DOHH2 (cell line): ENCODE data around the gene TIPARP.
"Not testable (repeated sequence)": the region's sequence is repeated elsewhere in the genome, so short reads cannot be mapped to it uniquely, and the experiment has no call there.

ENCODE experiments used
- H3F3A ChIP-seq: fragments of 200-600 bp; sonication (generic), shearing (Covaris generic); 2 replicates; pipeline ENCODE4 v1.6.0; 2016; ENCODE audit warnings: antibody characterized with exemption, mild to moderate bottlenecking; ENCODE audit not compliant: control insufficient read depth, insufficient read depth
- H3K27ac ChIP-seq: fragments of 200-600 bp; sonication (generic); 2 replicates; pipeline ENCODE4 v1.5.1; 2014; ENCODE audit warnings: low read depth, mild to moderate bottlenecking, low read length, moderate library complexity
- H3K27me3 ChIP-seq: fragments of 200-600 bp; sonication (generic); 2 replicates; pipeline ENCODE4 v1.6.1; 2014; ENCODE audit warnings: mild to moderate bottlenecking, low read length, mixed read lengths; ENCODE audit not compliant: control insufficient read depth
- H3K36me3 ChIP-seq: fragments of 200-600 bp; sonication (generic); 2 replicates; pipeline ENCODE4 v1.6.1; 2014; ENCODE audit warnings: mild to moderate bottlenecking, low read length, moderate library complexity, mixed read lengths; ENCODE audit not compliant: control insufficient read depth
- H3K4me1 ChIP-seq: fragments of 200-600 bp; sonication (generic); 2 replicates; pipeline ENCODE4 v1.6.1; 2014; ENCODE audit warnings: mild to moderate bottlenecking, low read length, mixed read lengths; ENCODE audit not compliant: control insufficient read depth
- H3K4me2 ChIP-seq: fragments of 200-600 bp; sonication (generic); 2 replicates; pipeline ENCODE4 v1.6.0; 2014; ENCODE audit warnings: mild to moderate bottlenecking, low read length, moderate library complexity
- H3K4me3 ChIP-seq: fragments of 200-600 bp; sonication (generic); 2 replicates; pipeline ENCODE4 v1.5.1; 2014; ENCODE audit warnings: mild to moderate bottlenecking, low read length, mixed read lengths
- H3K79me2 ChIP-seq: fragments of 200-600 bp; sonication (generic); 2 replicates; pipeline ENCODE4 v1.6.1; 2014; ENCODE audit warnings: mild to moderate bottlenecking, low read length, mixed read lengths; ENCODE audit not compliant: control insufficient read depth
- H3K9me2 ChIP-seq: fragments of 200-600 bp; sonication (generic); replicated peaks from 2 replicates; pipeline ENCODE4 v1.6.1; 2014; ENCODE audit warnings: mild to moderate bottlenecking, low read length, mixed read lengths; ENCODE audit not compliant: control insufficient read depth
- H3K9me3 ChIP-seq: fragments of 200-600 bp; sonication (generic); 2 replicates; pipeline ENCODE4 v1.6.1; 2014; ENCODE audit warnings: antibody characterized with exemption, low read length, mixed read lengths; ENCODE audit not compliant: control insufficient read depth, insufficient read depth
- H4K20me1 ChIP-seq: fragments of 200-600 bp; sonication (generic); 2 replicates; pipeline ENCODE4 v1.6.0; 2014; ENCODE audit warnings: low read depth, mild to moderate bottlenecking, antibody characterized with exemption, low read length, moderate library complexity; ENCODE audit not compliant: control insufficient read depth, insufficient read depth
- EZH2phosphoT487 ChIP-seq: fragments of 200-600 bp; sonication (generic); IDR thresholded peaks from 2 replicates; pipeline ENCODE4 v1.6.1; 2017; ENCODE audit warnings: borderline replicate concordance, mild to moderate bottlenecking, antibody characterized with exemption, low read length, moderate library complexity, mixed read lengths
- TF ChIP-seq, protein P1 (sequence below): fragments of 200-600 bp; sonication (generic); IDR thresholded peaks from one replicate; pipeline ENCODE4 v1.5.1; 2014; ENCODE audit warnings: antibody characterized with exemption, mild to moderate bottlenecking, low read depth, low read length; ENCODE audit not compliant: poor library complexity, severe bottlenecking

The TIPARP gene

DNA sequence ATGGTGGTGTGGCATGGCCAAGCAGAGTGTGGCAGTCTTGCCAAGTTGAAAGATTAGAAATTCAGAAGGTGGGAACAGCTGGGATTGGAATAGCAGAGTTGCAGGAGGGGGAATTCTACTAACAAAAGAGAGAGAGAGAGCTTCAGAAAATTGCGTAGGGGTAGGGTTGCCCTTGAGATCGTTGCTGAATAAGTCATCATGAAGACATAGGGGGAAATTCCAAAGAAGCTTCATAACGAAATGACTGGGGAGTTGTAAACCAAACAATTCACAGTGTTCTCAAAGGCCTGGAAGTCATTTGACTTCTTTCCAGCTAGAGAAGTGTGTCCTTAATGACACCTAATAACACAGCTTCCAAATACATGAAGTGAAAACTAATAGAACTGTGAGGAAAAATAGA, 26.3 kb upstream of the TIPARP start:
- no peak for TF ChIP-seq EZH2phosphoT487
- TF ChIP-seq, protein P1, sequence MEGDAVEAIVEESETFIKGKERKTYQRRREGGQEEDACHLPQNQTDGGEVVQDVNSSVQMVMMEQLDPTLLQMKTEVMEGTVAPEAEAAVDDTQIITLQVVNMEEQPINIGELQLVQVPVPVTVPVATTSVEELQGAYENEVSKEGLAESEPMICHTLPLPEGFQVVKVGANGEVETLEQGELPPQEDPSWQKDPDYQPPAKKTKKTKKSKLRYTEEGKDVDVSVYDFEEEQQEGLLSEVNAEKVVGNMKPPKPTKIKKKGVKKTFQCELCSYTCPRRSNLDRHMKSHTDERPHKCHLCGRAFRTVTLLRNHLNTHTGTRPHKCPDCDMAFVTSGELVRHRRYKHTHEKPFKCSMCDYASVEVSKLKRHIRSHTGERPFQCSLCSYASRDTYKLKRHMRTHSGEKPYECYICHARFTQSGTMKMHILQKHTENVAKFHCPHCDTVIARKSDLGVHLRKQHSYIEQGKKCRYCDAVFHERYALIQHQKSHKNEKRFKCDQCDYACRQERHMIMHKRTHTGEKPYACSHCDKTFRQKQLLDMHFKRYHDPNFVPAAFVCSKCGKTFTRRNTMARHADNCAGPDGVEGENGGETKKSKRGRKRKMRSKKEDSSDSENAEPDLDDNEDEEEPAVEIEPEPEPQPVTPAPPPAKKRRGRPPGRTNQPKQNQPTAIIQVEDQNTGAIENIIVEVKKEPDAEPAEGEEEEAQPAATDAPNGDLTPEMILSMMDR: no peak

GRCh38 chr3:156649681-156650080, 24.7 kb upstream of the TIPARP start:
- H3K4me3 ChIP-seq: no peak overlapping the region
- H3K9me3 ChIP-seq: peaks cover 8% of the 10 kb centered on the region; the same call in 1 of the 2 replicates
- H4K20me1 ChIP-seq: no peaks in the 10 kb centered on the region
- H3K4me2 ChIP-seq: no peak overlapping the region
- no peaks in the 10 kb centered on the region for H3K36me3 ChIP-seq
- H3K27me3 ChIP-seq: no peaks in the 10 kb centered on the region
- no peaks in the 10 kb centered on the region for H3F3A ChIP-seq
- no peaks in the 10 kb centered on the region for H3K79me2 ChIP-seq
- TF ChIP-seq EZH2phosphoT487: no peak
- TF ChIP-seq, protein P1: no peak
- no peak overlapping the region for H3K27ac ChIP-seq
- H3K9me2 ChIP-seq: no peaks in the 10 kb centered on the region
- H3K4me1 ChIP-seq: no peaks in the 10 kb centered on the region

More for the DNA sequence above, 26.3 kb upstream of the TIPARP start:
- H3F3A ChIP-seq: no peaks in the 10 kb centered on the region
- H3K79me2 ChIP-seq: no peaks in the 10 kb centered on the region
- no peaks in the 10 kb centered on the region for H3K9me2 ChIP-seq
- no peaks in the 10 kb centered on the region for H3K27me3 ChIP-seq
- no peaks in the 10 kb centered on the region for H3K36me3 ChIP-seq
- H3K9me3 ChIP-seq: peaks cover 8% of the 10 kb centered on the region; the same call in 1 of the 2 replicates
- H4K20me1 ChIP-seq: no peaks in the 10 kb centered on the region
- H3K4me3 ChIP-seq: no peak overlapping the region
- peaks cover 11% of the 10 kb centered on the region for H3K4me1 ChIP-seq
- H3K4me2 ChIP-seq: no peak overlapping the region
- H3K27ac ChIP-seq: no peak overlapping the region

GRCh38 chr3:156652661-156653060, 21.7 kb upstream of the TIPARP start:
- H3K4me1 ChIP-seq, H3K79me2 ChIP-seq, H3K27ac ChIP-seq, H3K9me3 ChIP-seq, H3K4me2 ChIP-seq, H3K27me3 ChIP-seq, H3K36me3 ChIP-seq, H3K4me3 ChIP-seq, H3K9me2 ChIP-seq, H4K20me1 ChIP-seq, H3F3A ChIP-seq: not testable (repeated sequence)

- TF ChIP-seq, protein P1: no peak
- no peak for TF ChIP-seq EZH2phosphoT487
- Histone ChIP-seq H3K36me3 (no peaks in the 10 kb centered on the region), H3K27me3 (no peaks in the 10 kb centered on the region), H3K9me3 (no peaks in the 10 kb centered on the region), H3F3A (no peaks in the 10 kb centered on the region), H3K9me2 (no peaks in the 10 kb centered on the region), H3K27ac (no peak overlapping the region), H3K4me2 (no peak overlapping the region), H3K79me2 (no peaks in the 10 kb centered on the region), H3K4me1 (no peaks in the 10 kb centered on the region), H4K20me1 (no peaks in the 10 kb centered on the region), H3K4me3 (no peak overlapping the region)
These were observed 19.6 kb upstream of the TIPARP start for GRCh38 chr3:156654834-156655233.
